NCI-H2227 (cell line): Measurements from ENCODE around the gene PRAME.
"Not testable (repeated sequence)": the region's sequence is repeated elsewhere in the genome, so short reads cannot be mapped to it uniquely, and the experiment has no call there.

Source experiments
- DNase-seq: peaks from one replicate; lab custom pipeline; 2025; ENCODE audit not compliant: unreplicated experiment; lab: John Stamatoyannopoulos, UW

Gene PRAME, protein sequence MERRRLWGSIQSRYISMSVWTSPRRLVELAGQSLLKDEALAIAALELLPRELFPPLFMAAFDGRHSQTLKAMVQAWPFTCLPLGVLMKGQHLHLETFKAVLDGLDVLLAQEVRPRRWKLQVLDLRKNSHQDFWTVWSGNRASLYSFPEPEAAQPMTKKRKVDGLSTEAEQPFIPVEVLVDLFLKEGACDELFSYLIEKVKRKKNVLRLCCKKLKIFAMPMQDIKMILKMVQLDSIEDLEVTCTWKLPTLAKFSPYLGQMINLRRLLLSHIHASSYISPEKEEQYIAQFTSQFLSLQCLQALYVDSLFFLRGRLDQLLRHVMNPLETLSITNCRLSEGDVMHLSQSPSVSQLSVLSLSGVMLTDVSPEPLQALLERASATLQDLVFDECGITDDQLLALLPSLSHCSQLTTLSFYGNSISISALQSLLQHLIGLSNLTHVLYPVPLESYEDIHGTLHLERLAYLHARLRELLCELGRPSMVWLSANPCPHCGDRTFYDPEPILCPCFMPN

DNA sequence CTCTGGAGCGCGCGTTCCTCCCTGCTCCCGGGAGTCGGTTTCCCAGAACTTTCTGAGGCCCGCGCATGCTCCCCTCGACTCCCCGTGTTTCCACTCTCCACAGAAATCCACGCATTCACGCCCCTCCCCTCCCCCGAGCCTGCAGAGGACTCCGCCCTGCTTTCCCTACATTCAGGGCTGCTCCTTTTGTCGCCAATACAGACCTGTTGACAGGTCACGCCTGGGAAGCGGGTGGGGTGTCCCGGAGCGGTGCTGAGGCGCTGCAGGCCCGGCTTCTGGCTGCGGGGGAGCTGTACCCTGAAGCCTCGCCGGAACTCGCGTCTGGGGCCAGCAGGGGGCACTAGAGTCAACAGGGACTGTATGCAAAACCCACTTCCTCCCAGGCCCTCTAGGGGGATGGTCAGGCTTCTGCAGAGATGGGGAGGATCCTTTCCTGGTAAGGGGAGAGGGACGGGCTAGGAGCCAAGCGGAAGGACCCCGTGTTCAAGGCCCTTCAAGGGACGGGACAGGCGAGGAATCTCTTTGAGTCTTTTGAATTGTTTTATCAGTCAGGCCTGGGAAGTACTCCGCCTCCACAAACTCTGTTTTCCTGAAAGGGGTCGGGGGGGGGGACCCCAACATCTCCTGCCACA, at the start of gene PRAME:
TSS of gene PRAME (minus strand) at position 294 of the 632 bp plus-strand sequence. CDS start 2,433 bp downstream, outside the sequence.
- DNase-seq = peak; percentile 97

DNA sequence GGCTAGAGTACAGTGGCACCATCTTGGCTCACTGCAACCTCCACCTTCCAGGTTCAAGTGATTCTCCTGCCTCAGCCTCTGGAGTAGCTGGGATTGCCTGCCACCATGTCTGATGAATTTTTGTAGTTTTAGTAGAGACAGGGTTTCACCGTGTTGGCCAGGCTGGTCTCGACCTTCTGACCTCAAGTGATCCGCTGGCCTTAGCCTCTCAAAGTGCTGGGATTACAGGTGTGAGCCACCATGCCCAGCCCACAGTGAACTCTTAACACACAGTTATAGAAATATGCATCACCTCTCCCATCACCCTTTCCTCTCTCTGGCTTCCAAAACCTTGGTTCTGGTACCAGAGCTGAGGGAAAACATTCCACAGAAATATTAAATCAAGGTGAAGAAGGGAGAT, 49.0 kb upstream of the PRAME start:
- not testable (repeated sequence) for DNase-seq

DNA sequence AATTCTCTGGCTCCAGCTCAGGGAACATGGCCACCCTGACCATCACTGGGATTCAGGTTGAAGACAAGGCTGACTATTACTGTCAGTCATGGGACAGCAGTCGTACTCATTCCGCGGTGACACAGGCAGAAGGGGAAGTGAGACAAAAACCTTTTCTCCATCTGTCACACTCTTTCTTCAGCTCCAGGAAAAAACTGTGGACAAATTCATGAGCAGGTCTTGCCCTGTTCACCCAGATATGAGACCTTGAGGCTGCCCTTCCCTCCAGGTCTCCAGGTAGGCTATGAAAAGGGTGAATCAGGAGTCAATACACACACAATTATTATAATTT, 46.0 kb upstream of the PRAME start:
- DNase-seq = no peak

DNA sequence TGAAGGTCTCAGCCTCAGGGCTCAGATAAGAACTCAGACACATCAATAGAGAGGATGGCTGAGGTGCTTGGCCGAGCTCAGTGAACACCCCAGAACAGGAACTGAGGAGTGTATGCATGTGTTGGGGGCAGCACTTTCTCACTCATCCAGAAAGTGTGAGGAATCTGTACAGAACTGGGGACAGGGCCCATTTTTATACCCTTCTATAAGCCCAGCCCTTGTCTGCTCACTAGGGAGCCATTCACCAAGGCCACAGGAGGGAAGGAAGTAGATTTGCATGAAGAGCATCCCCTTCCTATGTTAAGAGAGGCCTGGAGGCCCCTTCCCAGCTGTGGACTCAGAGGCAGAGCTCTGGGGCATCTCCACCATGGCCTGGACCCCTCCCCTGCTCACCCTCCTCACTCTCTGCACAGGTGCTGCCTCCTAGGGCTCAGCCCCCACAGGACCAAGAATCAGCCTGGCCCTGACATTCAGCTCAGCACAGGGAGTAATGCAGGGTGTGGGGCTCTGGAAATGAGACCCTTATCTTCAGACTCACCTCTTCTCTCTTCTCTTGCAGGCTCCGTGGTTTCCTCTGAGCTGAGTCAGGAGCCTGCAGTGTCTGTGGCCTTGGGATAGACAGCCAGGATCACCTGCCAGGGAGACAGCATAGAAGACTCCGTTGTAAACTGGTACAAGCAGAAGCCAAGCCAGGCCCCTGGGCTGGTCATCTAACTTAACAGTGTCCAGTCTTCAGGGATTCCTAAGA, 45.4 kb upstream of the PRAME start:
- DNase-seq = no peak

DNA sequence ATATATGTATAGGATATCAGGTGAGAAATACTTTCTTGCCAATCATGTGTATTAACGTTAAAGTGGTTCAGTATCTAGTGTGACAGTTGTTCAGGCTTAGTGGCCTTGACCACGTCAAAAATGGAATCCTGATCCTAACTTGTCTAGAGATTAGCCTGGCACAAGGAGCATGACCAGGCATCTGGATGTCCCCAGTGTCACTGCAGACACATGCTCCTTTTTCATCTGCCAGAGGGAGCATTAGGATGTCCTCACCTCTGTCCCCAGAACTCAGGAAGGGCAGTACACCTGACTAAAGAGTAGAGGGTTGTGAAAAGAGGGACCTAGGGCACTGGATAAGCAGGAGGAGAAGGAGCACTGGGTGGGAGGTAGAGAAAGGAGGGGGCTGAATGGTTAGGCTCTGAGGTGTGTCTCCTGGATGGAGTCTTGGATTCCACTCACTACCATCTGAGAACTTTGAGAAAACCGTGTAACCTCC, 44.4 kb upstream of the PRAME start:
- DNase-seq = no peak

DNA sequence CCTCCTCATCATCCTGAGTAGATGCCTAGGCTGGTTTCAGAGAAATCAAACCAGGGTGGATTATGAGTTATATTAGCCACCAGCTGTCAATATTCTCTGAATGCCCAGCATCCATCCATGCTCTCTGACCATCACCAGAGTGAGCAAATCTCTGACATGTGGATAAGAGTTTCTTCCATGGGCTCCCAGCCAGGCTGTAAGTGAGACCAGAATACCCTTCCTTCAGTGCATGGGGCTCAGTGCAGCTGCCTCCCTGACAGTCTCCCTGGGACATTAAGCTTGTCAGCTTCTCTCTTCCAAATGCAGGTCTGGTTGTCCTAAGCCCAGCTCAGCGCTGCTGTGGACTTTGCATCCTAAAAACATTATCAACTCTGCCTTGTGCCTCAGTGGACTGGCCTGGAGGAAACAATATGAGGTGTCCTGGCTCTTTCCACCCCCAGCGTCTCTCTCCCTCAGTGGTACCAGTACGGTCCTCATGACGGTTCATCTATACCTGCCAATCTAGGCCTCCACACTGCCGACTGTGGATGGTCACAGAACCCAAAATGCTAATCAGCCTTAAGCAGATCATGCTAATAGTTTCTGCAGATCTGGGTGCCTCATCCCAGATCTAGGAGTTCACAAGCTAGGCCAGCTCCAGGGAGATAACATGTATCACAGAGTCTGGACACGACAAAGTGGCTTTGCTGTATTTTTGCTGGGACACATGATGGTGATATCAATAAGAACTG, 41.6 kb upstream of the PRAME start:
- DNase-seq = no peak

DNA sequence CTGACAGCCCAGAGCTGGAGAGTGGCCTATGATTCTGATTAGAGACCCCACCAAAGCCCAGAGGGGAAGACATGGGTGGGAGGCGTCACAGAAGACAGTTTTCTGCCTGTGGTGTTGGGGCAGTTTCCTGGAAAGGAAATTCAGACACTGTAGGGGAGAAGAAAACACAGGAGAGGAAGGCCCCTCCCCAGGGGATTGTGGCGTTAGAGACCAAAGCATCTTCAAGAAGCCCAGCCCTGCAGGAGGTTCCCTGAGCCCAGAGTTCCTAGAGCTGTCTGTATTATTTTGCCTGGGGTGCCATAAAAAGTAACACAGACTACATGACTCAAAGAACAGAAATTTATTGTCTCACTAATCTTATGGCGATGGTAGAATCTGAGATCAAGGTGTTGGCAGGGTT, 40.2 kb upstream of the PRAME start:
- DNase-seq = no peak

DNA sequence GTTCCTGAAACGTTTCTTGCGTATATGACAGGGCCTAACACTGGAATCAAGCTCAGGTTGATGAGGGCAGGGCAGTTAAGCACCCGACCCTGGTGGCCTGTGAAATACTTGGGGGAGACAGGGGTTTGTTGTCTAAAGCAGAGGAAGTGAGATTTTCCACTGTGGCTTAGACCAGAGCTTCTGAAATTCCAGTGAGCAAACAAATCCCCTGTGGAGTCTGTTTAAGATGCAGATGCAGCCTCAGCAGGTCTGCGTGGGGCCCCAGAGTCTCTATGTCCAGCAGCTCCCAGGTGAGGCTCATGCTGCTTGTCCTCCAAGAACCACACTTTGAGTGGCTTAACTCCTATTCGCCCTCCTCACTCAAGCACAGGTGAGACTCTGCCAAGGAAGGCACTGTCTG, 39.1 kb upstream of the PRAME start:
- DNase-seq = no peak

DNA sequence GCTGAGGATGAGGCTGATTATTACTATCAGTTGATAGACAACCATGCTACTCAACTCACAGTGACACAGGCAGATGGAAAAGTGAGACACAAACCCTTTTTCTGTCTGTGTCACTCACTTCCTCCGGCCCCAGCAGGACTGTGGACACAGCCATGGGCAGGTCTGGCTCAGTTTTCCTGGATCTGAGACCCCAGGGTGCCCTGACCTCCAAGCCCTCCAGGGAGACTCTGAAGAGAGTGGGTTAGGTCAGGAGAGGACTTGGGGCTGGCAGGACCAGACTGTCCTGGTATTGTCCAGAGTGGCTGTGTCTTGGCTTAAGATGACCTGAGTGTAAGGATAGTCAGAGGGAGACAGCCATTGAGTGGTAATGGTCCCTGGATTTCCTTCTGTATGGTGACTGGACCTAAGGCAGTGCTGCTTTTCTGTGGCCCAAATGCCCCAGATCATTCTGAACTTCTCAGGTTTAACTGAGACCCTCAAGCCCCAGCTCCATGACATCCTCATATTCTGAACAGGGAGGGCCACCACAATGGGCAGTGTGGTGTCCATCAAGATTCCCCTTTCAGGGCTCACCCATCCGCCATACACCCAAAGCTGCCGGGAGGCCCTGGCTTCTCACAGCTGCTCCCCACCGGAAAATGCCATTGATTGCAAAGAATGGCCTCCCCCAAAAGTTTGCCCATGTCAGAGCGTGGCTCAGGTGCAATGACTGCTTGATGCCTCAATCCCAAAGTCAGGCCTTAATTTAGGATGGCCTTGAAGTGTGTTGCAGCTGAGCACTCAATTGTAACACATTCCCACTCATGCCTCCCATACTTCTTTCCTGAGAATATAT, 36.2 kb upstream of the PRAME start:
- no peak for DNase-seq

DNA sequence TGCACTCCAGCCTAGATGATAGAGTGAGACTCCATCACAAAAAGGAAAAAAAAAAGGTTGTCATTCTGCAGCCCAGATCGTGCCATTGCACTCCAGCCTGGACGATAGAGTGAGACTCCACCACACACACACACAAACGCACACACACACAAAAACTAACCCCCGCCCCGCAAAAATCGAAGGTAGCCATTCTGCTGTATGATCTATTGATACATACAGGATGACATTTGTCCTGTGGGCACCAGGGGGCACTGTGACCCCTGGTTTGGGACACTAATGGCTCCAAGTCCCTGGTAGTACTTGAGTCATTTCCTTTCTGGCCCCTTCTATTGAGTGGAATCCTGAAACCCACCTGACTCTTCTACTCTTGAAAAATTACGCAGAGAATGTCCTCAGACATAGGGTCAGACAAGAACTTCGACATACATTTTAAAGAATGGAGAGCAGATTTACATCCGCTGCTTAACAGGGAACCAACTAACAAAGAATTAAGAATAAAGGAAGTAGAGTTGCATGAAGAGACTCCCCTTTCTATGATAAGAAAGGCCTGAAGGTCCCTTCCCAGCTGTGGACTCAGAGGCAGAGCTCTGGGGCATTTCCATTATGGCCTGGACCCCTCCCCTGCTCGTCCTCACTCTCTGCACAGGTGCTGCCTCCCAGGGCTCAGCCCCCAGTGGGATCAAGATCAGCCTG, 35.0 kb upstream of the PRAME start:
- peak; percentile 46 for DNase-seq

DNA sequence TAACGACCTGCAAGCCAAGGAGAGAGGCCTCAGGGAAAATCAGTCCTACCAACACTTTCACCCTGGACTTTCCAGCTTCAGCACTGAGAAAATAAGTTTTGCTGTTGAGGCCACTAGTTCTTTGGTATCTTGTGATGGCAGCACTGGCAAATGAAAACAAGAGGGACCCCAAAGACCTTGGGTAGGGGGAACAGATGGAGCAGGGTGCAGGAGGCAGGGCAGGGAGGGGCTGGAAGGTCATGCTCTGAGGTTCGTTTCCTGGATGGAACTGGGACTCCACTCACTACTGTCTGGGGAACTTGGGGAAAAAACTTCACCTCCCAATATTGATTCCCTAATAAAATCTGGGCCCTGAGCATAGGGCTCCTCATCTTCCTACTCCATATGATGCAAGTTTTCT, 34.2 kb upstream of the PRAME start:
- no peak for DNase-seq

DNA sequence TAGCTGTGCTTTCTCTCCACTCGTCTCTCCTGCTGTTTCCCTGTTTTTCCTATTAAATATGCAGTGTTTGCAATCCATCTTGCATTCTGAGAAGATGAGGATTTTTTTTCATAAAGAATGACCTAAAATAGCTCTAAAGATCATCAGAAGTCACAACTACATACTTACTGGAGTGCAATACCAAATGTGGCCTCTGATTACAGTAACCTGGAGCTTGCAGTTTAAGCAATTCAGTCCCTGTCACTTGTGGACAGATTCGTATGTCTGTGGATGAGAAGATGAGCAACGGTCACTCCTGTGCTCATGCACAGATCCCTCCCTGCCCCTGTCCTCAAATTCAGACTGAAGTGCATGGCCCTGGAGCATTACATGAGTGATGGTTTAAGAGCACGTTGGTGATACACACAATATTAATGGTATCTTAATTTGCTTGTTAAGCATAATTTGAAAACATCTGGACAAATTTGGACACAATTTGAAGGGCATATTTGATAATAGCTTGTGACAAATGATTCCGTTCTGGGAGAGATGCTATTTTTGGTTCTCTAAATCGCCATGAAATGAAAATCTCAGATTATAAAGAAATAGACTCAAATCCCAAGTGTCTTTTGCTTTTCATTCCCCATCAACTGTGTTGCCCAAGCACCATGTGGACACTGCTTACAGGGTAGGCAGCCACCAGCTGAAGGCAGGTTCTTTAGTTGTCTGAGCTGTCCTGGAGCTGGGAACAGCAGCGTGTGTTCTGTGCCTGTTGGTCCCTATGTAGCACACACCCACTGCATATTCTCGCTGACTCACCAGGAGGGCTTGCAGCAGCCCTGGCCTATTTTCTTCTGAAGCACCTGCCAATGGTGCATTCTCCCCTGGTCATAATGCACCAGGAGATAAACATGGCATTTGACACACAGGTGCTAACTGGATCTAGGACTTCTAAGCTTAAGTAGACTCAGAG, 32.6 kb upstream of the PRAME start:
- no peak for DNase-seq

DNA sequence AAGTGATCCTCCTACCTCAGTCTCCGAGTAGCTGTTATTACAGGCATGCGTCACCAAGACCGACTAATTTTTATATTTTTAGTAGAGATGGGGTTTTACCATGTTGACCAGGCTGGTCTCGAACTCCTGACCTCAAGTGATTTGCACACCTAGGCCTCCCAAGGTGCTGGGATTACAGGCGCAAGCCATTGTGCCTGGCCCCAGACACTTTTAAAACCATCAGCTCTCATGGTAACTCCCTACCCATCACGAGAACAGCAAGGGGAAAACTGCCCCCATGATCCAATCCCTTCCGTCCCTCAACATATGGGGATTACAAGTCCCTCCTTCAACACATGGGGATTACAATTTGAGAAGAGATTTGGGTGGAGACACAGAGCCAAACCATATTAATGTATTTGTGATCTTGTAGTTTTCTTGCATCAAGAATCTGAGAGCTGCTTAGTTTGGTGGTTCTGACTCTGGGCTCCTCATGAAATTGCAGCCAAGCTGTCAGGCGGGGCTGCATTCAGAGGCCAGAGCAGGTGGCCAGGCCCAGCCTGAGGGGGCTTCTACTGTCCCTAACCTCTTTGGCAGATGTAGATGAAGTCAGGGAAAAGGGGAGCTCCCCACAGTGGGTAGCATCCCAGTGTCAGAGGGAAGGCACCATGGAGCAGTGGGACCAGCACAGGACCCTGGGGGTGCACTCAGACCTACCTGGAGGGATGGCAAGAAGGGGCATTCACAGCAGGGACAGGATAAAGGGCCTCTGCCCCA, 31.2 kb upstream of the PRAME start:
- DNase-seq = no peak

DNA sequence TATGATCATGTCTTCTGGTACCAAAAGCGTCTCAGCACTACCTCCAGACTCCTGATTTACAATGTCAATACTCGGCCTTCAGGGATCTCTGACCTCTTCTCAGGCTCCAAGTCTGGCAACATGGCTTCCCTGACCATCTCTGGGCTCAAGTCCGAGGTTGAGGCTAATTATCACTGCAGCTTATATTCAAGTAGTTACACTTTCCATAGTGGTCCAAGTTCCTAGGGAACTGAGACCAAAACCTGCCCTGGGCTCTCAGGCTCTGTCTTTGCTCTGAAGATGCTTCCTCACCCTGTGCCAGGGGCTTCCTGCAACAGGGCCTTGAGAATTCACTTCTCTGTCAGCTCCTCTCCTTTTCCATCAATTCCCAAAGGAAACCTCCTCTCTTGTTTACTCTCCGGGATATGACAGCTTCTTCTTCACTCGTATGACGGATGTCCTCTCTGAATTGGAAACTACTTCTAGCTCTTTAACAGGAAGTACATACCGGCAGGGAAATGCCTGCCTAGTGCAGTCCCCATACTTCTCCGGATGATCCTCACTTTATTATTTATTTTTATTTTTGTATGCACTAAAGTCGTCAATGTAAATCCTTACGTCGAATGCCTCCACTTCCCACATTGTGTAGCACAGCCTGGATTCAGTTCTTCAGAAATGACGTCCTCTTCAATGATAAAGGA, 29.6 kb upstream of the PRAME start:
- DNase-seq = no peak

DNA sequence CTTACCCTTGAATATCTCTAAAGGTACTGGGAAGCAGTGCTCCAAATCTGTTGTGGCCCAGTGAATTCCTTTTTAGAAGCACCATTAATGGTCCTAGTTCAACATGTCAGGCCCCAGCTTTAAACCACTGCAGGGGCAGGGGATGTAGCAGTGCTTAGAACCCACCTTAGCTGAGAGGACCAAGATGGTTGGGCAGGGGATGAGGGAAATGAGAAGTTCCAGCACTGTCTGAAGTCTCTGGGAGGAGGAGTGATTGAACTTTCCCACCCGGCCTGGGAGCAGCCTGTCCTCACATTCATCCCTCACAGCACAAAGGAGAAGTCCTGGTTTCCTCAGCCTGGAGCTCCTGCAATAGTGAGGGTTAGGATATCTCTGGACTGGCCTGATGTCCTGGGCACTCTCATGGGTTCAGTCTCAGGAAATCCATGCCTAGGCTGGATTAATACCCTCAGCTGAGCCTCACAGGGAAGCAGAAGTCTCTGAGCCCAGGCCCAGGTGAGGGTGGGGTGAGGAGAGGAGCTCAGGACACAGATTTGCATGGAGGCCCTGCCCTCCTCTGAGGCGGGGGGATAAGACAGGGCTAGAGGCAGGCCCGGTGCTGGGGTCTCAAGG, 28.6 kb upstream of the PRAME start:
- no peak for DNase-seq

DNA sequence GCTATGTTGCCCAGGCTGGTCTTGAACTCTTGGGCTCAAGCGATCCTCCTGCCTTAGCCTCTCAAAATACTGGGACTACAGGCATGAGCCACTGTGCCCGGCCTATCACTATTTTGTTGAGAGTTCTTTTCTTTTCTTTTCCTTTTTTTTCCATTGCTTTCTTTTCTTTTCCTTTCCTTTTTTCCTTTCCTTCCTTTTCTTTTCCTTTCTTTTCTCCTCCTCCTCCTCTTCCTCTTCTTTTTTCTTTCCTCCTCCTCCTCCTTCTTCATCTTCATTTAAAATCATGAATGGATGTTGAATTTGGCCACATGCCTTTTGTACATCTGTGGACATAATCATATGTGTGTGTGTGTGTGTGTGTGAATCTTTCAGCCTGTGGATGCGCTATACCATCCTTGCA, 25.7 kb upstream of the PRAME start:
- no peak for DNase-seq

DNA sequence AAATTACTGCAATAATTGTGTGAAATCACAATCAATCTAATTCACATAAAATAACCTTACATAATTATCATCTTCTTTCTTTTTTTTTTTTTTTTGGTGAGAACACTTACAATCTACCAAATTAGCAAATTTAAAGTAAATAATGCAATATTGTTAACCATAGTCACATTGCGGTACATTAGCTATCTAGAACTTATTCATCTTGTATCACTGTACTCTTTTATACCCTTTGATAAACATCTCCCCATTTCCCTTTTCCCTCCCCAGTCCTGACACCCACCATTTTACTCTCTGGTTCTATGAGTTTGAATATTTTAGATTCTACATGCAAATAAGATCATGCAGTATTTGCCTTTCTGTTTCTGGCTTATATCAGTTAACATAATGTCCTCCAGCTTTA, 24.0 kb upstream of the PRAME start:
- no peak for DNase-seq
